Bronchus fibroblast of lung (primary cell): Measurements from ENCODE around the gene SLAMF9. TPM values are rescaled to one million over a fixed set of nuclear protein-coding genes. Genes with fewer than 3 reads are reported as not detected.

Experiments used
- total RNA-seq: library from RNA; depleted of rRNA; stranded (reverse); fragments of >200 nt; gene quantifications from 2 replicates; pipeline ENCODE4 v1.2.3, GENCODE V29; 2015

Gene SLAMF9
- total RNA-seq, result not detected in 2 replicates

GRCh38 chr1:159953536-159954515 is at the start of gene SLAMF9:
TSS of gene SLAMF9 (minus strand) at chr1:159954237. CDS start at chr1:159954137, 100 bp downstream.

GRCh38 chr1:159945483-159946241 is 8.4 kb downstream of the SLAMF9 start, which contains the start of gene IGSF9:
TSS of gene IGSF9 (minus strand) at chr1:159945613. CDS start at chr1:159943454, 2,159 bp downstream.

GRCh38 chr1:159924791-159925718 is 29.0 kb downstream of the SLAMF9 start, which contains the start of gene TAGLN2:
TSS of gene TAGLN2 (minus strand) at chr1:159925507. CDS start at chr1:159920509, 4,998 bp downstream.

Other genes starting within 250 kb of the SLAMF9 start
- gene CRP, start 239.6 kb downstream of the SLAMF9 start, total RNA-seq, result not detected in 2 replicates
- 25.3 and 36.5 TPM in 2 replicates for gene DUSP23, start 173.3 kb downstream of the SLAMF9 start, total RNA-seq
- not detected in 2 replicates for gene FCRL6, start 151.9 kb downstream of the SLAMF9 start, total RNA-seq
- gene SLAMF8, start 127.4 kb downstream of the SLAMF9 start, total RNA-seq, result not detected in 2 replicates
- gene VSIG8, start 91.6 kb downstream of the SLAMF9 start, total RNA-seq, result not detected in 2 replicates
- 0.30 and 0.84 TPM in 2 replicates for gene CFAP45, start 54.1 kb downstream of the SLAMF9 start, total RNA-seq
- gene TAGLN2, start 28.7 kb downstream of the SLAMF9 start, total RNA-seq, result 552 and 717 TPM in 2 replicates
- under 0.01 and 0.17 TPM in 2 replicates for gene IGSF9, start 8.6 kb downstream of the SLAMF9 start, total RNA-seq
- gene PIGM, start 77.8 kb upstream of the SLAMF9 start, total RNA-seq, result 2.2 and 2.4 TPM in 2 replicates
- not detected in 2 replicates for gene KCNJ10, start 115.9 kb upstream of the SLAMF9 start, total RNA-seq
- gene KCNJ9, start 127.3 kb upstream of the SLAMF9 start, total RNA-seq, result not detected in 2 replicates
- gene IGSF8, start 144.4 kb upstream of the SLAMF9 start, total RNA-seq, result 13.2 and 14.1 TPM in 2 replicates
- 0.50 and 1.5 TPM in 2 replicates for gene ATP1A2, start 161.5 kb upstream of the SLAMF9 start, total RNA-seq
- gene ATP1A4, start 197.4 kb upstream of the SLAMF9 start, total RNA-seq, result not detected in 2 replicates
- 0.15 TPM in 1 of 2 replicates, not detected in the other for gene CASQ1, start 236.3 kb upstream of the SLAMF9 start, total RNA-seq